RWPE2 (cell line): ENCODE results near the gene EVA1A.

Source experiments
- ATAC-seq: fragments of 200-7000 bp; cut with Tn5 transposase; 3 replicates; pipeline ENCODE4 v1.9.1; 2021; ENCODE audit warnings: low read depth
- DNase-seq: peaks from one replicate; pipeline ENCODE4 v3.0.0-alpha.2; 2020; ENCODE audit warnings: low spot score
- H3K27ac ChIP-seq: fragments of 450-650 bp; 2 replicates; pipeline ENCODE4 v1.5.1; 2017; ENCODE audit warnings: mild to moderate bottlenecking; ENCODE audit not compliant: poor library complexity, severe bottlenecking
- H3K27me3 ChIP-seq: fragments of 250-450 bp; sonication (Bioruptor Pico); 2 replicates; pipeline ENCODE4 v1.5.1; 2021; ENCODE audit warnings: mild to moderate bottlenecking, moderate library complexity; ENCODE audit not compliant: insufficient read depth, poor library complexity, severe bottlenecking
- H3K36me3 ChIP-seq: fragments of 250-450 bp; sonication (Bioruptor Pico); 2 replicates; pipeline ENCODE4 v1.5.1; 2020; ENCODE audit warnings: low read depth, mild to moderate bottlenecking, moderate library complexity
- H3K4me1 ChIP-seq: fragments of 250-450 bp; sonication (Bioruptor Pico); 2 replicates; pipeline ENCODE4 v1.5.1; 2021; ENCODE audit warnings: mild to moderate bottlenecking, moderate library complexity; ENCODE audit not compliant: insufficient read depth, poor library complexity, severe bottlenecking
- H3K4me3 ChIP-seq: fragments of 250-450 bp; sonication (Bioruptor Pico); 2 replicates; pipeline ENCODE4 v1.5.1; 2021; ENCODE audit warnings: mild to moderate bottlenecking, moderate library complexity; ENCODE audit not compliant: severe bottlenecking
- H3K9me3 ChIP-seq: fragments of 250-450 bp; sonication (Bioruptor Pico); 2 replicates; pipeline ENCODE4 v1.5.1; 2021; ENCODE audit warnings: mild to moderate bottlenecking, moderate library complexity; ENCODE audit not compliant: severe bottlenecking
- TF ChIP-seq, protein P1 (sequence below): fragments of 450-650 bp; IDR thresholded peaks from one replicate; pipeline ENCODE4 v1.5.1; 2017; ENCODE audit warnings: mild to moderate bottlenecking, moderate library complexity; ENCODE audit not compliant: poor library complexity, severe bottlenecking

Gene EVA1A

DNA sequence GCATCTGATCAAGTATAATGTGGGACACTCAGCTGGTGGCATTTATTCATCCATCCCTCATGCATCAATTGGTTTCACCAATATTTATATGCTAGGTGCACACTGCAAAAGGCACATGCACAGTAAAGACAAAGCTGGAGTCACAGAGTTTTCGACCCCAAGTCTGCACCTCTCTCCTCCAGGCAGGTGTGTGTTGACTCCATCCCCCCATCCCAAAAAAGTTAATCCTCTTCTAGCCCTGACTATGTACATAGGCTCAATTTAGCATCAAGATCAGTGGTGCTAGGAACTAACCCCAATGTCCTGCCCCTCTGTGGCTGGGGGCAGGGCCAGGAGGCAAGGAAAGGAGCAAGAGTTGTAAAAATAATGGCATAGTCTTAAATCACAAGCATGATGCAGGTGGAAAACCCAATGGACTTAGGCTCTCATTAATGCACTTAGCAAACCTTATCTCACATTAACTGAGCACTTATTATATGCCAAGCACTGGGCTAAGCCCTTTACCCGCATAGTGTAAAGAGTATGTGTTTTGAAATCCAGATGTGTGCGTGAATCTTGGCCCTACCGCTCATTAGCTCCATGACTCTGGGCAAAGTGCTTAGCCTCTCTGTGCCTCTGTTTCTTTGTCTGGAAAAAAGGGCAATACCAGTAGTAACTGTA is 3.1 kb downstream of the EVA1A start:
- H3K27ac ChIP-seq = no peak overlapping the region
- no peaks in the 10 kb centered on the region for H3K27me3 ChIP-seq
- TF ChIP-seq, protein P1, sequence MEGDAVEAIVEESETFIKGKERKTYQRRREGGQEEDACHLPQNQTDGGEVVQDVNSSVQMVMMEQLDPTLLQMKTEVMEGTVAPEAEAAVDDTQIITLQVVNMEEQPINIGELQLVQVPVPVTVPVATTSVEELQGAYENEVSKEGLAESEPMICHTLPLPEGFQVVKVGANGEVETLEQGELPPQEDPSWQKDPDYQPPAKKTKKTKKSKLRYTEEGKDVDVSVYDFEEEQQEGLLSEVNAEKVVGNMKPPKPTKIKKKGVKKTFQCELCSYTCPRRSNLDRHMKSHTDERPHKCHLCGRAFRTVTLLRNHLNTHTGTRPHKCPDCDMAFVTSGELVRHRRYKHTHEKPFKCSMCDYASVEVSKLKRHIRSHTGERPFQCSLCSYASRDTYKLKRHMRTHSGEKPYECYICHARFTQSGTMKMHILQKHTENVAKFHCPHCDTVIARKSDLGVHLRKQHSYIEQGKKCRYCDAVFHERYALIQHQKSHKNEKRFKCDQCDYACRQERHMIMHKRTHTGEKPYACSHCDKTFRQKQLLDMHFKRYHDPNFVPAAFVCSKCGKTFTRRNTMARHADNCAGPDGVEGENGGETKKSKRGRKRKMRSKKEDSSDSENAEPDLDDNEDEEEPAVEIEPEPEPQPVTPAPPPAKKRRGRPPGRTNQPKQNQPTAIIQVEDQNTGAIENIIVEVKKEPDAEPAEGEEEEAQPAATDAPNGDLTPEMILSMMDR = no peak
- no peak overlapping the region for H3K4me3 ChIP-seq
- H3K9me3 ChIP-seq = no peaks in the 10 kb centered on the region
- H3K4me1 ChIP-seq = peaks cover 16% of the 10 kb centered on the region
- ATAC-seq (no peak), DNase-seq (no peak)
- H3K36me3 ChIP-seq = no peaks in the 10 kb centered on the region; the same call in 1 of the 2 replicates

DNA sequence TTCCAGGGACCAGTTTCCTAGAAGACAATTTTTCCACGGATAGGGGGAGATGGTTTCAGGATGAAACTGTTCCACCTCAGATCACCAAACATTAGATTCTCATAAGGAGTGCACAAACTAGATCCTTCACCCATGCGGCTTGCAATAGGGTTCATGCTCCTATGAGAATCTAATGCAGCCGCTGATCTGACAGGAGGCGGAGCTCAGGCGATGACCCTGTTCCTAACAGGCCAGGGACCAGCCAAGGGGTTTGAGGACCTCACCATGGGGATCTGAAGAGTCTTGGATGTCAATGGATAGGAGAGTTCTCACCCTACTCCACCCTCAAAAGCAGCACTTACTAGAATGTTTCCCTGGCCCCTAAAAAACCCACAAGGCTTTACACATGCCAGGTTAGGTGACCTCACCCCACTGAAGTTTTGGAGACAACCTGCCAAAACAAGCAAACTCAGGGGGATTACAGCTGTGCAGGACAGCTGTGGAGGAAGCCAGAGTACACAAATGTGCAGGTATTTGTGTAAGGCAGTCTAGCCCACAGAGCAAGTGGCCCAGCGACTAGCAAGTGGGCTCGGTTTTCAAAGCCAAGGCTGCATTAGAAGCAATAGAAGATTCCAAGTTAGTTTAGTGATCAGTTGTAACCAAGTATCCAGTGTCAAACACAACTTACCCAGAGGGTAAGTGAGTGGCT is 3.9 kb downstream of the EVA1A start:
- Histone ChIP-seq H3K4me1 (peaks cover 13% of the 10 kb centered on the region), H3K27ac (no peak overlapping the region), H3K27me3 (no peaks in the 10 kb centered on the region), H3K9me3 (no peaks in the 10 kb centered on the region), H3K4me3 (no peak overlapping the region), H3K36me3 (no peaks in the 10 kb centered on the region; the same call in 1 of the 2 replicates)
- ATAC-seq (no peak), DNase-seq (no peak)
- TF ChIP-seq, protein P1 = no peak

DNA sequence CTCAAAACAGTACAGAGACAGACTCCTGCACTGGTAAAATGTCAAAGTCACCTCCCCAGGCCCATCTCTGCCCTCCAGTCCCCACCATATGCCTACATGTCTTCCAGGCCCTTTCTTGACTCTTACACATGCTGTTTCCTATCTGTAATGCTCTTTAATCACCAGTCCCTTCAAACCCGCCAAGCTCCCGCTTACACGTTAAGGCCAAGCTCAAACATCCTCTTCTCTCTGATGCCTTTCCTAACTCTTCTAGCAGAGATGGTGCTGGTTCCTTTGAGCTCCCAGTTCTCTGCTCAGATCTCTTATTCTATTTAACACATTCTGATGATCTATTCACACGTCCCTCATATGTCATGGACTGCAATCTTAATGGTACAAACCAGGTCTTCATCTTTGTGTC is 5.0 kb downstream of the EVA1A start:
- TF ChIP-seq, protein P1 = no peak
- no peak for DNase-seq
- Histone ChIP-seq H3K9me3 (no peaks in the 10 kb centered on the region), H3K27ac (no peak overlapping the region), H3K4me1 (peaks cover 5% of the 10 kb centered on the region), H3K4me3 (no peak overlapping the region), H3K27me3 (no peaks in the 10 kb centered on the region), H3K36me3 (no peaks in the 10 kb centered on the region; the same call in 1 of the 2 replicates)
- ATAC-seq = no peak

DNA sequence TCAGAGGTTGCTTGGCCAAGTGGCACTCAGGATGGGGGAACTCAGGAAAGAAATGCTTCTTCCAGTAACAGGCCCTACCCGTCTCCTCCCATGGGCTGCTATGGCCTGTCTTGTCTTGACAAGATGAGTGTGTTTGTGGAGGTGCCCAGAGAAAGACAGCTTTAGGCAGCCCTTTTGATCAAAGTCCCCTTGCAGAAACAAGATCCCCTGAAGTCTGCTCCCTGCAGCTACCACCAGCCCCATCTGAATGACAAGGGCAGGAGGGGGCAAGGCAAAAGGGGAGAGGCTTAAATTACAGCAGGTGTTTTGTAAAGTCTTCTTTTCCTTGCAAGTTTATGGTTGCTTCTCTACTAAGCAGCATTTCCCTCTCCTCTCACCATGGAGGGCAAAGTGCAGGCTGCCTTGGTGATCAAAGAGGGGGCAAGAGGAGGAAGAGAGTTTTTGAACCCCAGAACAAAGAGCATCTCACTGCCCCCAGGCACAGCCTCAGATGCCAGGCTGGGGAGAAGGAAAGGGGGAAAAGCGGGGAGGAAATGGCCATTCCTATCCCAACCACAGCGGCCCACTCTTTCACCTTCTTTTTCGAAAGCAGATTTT is 6.7 kb downstream of the EVA1A start:
- no peaks in the 10 kb centered on the region; the same call in 1 of the 2 replicates for H3K36me3 ChIP-seq

More for the DNA sequence above, 6.7 kb downstream of the EVA1A start:
- TF ChIP-seq, protein P1 = no peak
- Histone ChIP-seq H3K4me1 (peaks cover 2% of the 10 kb centered on the region), H3K27me3 (no peaks in the 10 kb centered on the region), H3K4me3 (no peak overlapping the region), H3K27ac (no peak overlapping the region), H3K9me3 (no peaks in the 10 kb centered on the region)
- ATAC-seq = no peak
- no peak for DNase-seq
